DMS153 treated with DMSO at 0.1 percent for 48 hours (cell line): ENCODE data around the gene NSUN7.

Source experiments
- DNase-seq: peaks from one replicate; lab custom pipeline; 2025; ENCODE audit not compliant: unreplicated experiment; lab: John Stamatoyannopoulos, UW

Gene NSUN7

GRCh38 chr4:40845154-40845835, 95.5 kb downstream of the NSUN7 start:
- no peak for DNase-seq

GRCh38 chr4:40846532-40846931, 96.8 kb downstream of the NSUN7 start:
- DNase-seq = no peak

GRCh38 chr4:40848251-40848650, 98.5 kb downstream of the NSUN7 start:
- no peak for DNase-seq

- DNase-seq = no peak
Observed at GRCh38 chr4:40848940-40849339, 99.2 kb downstream of the NSUN7 start.

GRCh38 chr4:40850496-40850895, 100.7 kb downstream of the NSUN7 start:
- no peak for DNase-seq

- no peak for DNase-seq
Observed at GRCh38 chr4:40856277-40856839, 106.6 kb downstream of the NSUN7 start.

GRCh38 chr4:40856840-40857362, 107.1 kb downstream of the NSUN7 start:
- peak; percentile 30 for DNase-seq

GRCh38 chr4:40857956-40858355, 108.2 kb downstream of the NSUN7 start:
- no peak for DNase-seq

- no peak for DNase-seq
Observed at GRCh38 chr4:40858962-40859361, 109.2 kb downstream of the NSUN7 start.
